B cell (primary cell): ENCODE measurements around the gene AAK1. TPM values are rescaled to one million over a fixed set of nuclear protein-coding genes. Genes with fewer than 3 reads are reported as not detected.

ENCODE experiments used
- ATAC-seq: fragments of 200-7000 bp; cut with Tn5 transposase; one replicate; pipeline ENCODE4 v1.10.0; 2021; ENCODE audit warnings: low read depth, mild to moderate bottlenecking, moderate number of reproducible peaks, moderate library complexity
- CTCF ChIA-PET: fragments of 350-600 bp; sonication (Branson Sonifier 250); formaldehyde crosslinking; loops from one replicate; lab custom pipeline; 2021; ENCODE audit warnings: antibody characterized with exemption, inconsistent platforms; lab: Charles Lee
- POLR2A ChIA-PET: fragments of 350-600 bp; sonication (Branson Sonifier 250); formaldehyde crosslinking; loops from one replicate; lab custom pipeline; 2021; ENCODE audit warnings: antibody characterized with exemption; lab: Charles Lee
- DNase-seq: peaks from one replicate; pipeline ENCODE4 v3.0.0; 2013
- H2AFZ ChIP-seq: 2 replicates; pipeline ENCODE4 v1.6.1; 2012; ENCODE audit warnings: mild to moderate bottlenecking, low read depth, low read length; ENCODE audit not compliant: insufficient read depth, poor library complexity, severe bottlenecking
- H3K27ac ChIP-seq, 2 donors: 1 replicate in 1 of 2; 2 replicates in 1 of 2; pipeline ENCODE4 v1.5.1; 2012 to 2013; ENCODE audit warnings: low read length in 2 of 2, mild to moderate bottlenecking in 2 of 2, moderate library complexity in 1 of 2
- H3K27me3 ChIP-seq, 4 experiments: fragments of 200-600 bp in 1 of 4; sonication (generic) in 1 of 4; replicated peaks in 1 of 4; 1 replicate in 2 of 4; 2 replicates in 2 of 4; pipeline versions ENCODE4 v1.6.1 to v1.7.0; 2013 to 2016; ENCODE audit warnings: low read length in 3 of 4, mild to moderate bottlenecking in 2 of 4, mixed read lengths in 1 of 4, moderate library complexity in 1 of 4; ENCODE audit not compliant: insufficient read depth in 4 of 4, control insufficient read depth in 3 of 4; ENCODE audit errors: control extremely low read depth in 1 of 4
- H3K36me3 ChIP-seq, 2 experiments: replicated peaks in 1 of 2; 1 replicate in 1 of 2; 2 replicates in 1 of 2; pipeline versions ENCODE4 v1.6.1 to v1.7.1; 2013; ENCODE audit warnings: low read length in 1 of 2; ENCODE audit not compliant: insufficient read depth in 2 of 2, control insufficient read depth in 1 of 2; ENCODE audit errors: control extremely low read depth in 1 of 2, extremely low read depth in 1 of 2
- H3K4me1 ChIP-seq, 2 donors: fragments of 200-600 bp in 1 of 2; sonication (generic) in 1 of 2; 1 replicate in 1 of 2; 2 replicates in 1 of 2; pipeline versions ENCODE4 v1.5.1 to v1.6.1; 2013 to 2017; ENCODE audit warnings: low read length in 2 of 2; ENCODE audit not compliant: control insufficient read depth in 2 of 2, insufficient read depth in 2 of 2
- H3K4me2 ChIP-seq: replicated peaks from 2 replicates; pipeline ENCODE3; 2012; ENCODE audit warnings: mild to moderate bottlenecking, low read depth, low read length; ENCODE audit not compliant: poor library complexity, severe bottlenecking
- H3K4me3 ChIP-seq, 5 experiments: fragments of 200-600 bp in 1 of 5; sonication (generic) in 1 of 5; 1 replicate in 3 of 5; 2 replicates in 2 of 5; pipeline versions ENCODE4 v1.5.1 to v1.7.0; 2011 to 2016; ENCODE audit warnings: low read length in 4 of 5, mild to moderate bottlenecking in 4 of 5, low read depth in 2 of 5, control low read depth in 1 of 5, moderate library complexity in 1 of 5; ENCODE audit not compliant: insufficient read depth in 1 of 5; ENCODE audit errors: control extremely low read depth in 1 of 5, extremely low read depth in 1 of 5
- H3K79me2 ChIP-seq: fragments of 200-600 bp; sonication (generic); one replicate; pipeline ENCODE4 v1.6.0; 2016; ENCODE audit warnings: low read length; ENCODE audit not compliant: control insufficient read depth, insufficient read depth
- H3K9ac ChIP-seq: fragments of 200-600 bp; sonication (generic); 2 replicates; pipeline ENCODE4 v1.6.1; 2017; ENCODE audit warnings: mild to moderate bottlenecking, low read length, moderate library complexity
- H3K9me3 ChIP-seq, 3 donors: one replicate each; pipeline versions ENCODE4 v1.6.1 to v1.7.1; 2013; ENCODE audit warnings: low read length in 2 of 3; ENCODE audit not compliant: control insufficient read depth in 2 of 3, insufficient read depth in 1 of 3; ENCODE audit errors: control extremely low read depth in 1 of 3
- H4K20me1 ChIP-seq: 2 replicates; pipeline ENCODE4 v1.6.0; 2012; ENCODE audit warnings: mild to moderate bottlenecking, low read length; ENCODE audit not compliant: insufficient read depth, control insufficient read depth, poor library complexity, severe bottlenecking
- H3K27ac Mint-ChIP-seq: one replicate; pipeline ENCODE4 v1.8.0; 2021; ENCODE audit warnings: mixed read lengths
- H3K27me3 Mint-ChIP-seq: one replicate; pipeline ENCODE4 v1.8.0; 2021; ENCODE audit warnings: mixed read lengths
- H3K4me1 Mint-ChIP-seq: one replicate; pipeline ENCODE4 v1.8.0; 2021; ENCODE audit warnings: mixed read lengths
- H3K4me3 Mint-ChIP-seq: one replicate; pipeline ENCODE4 v1.8.0; 2021; ENCODE audit warnings: mixed read lengths
- H3K9me3 Mint-ChIP-seq: one replicate; pipeline ENCODE4 v1.8.0; 2022; ENCODE audit warnings: mixed read lengths; ENCODE audit not compliant: insufficient read depth
- EZH2 ChIP-seq: IDR thresholded peaks from 2 replicates; pipeline ENCODE4 v1.6.1; 2012; ENCODE audit warnings: borderline replicate concordance, low read depth, mild to moderate bottlenecking, moderate library complexity, low read length; ENCODE audit not compliant: insufficient read depth, poor library complexity, severe bottlenecking
- WGBS: methylation state at CpG from one replicate; pipeline ENCODE4 v1.1.5; 2013; ENCODE audit warnings: missing lambda C conversion rate; ENCODE audit not compliant: insufficient coverage; 5-methylcytosine and 5-hydroxymethylcytosine counted together
- intact Hi-C: fragments of 100-400 bp; cut with micrococcal nuclease; formaldehyde crosslinking; loops from one replicate; pipeline ENCODE4 v1.10.0; 2022
- polyA plus RNA-seq: library from polyadenylated mRNA; depleted of rRNA; stranded (reverse); fragments of >200 nt; gene quantifications from 2 replicates; pipeline ENCODE4 v1.2.3, GENCODE V29; 2012
- total RNA-seq, 2 donors: library from RNA; stranded (reverse); fragments of 120-200 nt in 1 of 2; gene quantifications; 1 replicate in 1 of 2; 2 replicates in 1 of 2; pipeline versions ENCODE4 v1.2.3 to v1.2.4, GENCODE V29; 2013 to 2022
- TF ChIP-seq, protein P1 (sequence below): fragments of 200-600 bp; IDR thresholded peaks from one replicate; pipeline ENCODE4 v1.8.0; 2022; ENCODE audit warnings: antibody characterized with exemption, mild to moderate bottlenecking

Gene AAK1
- total and polyA plus RNA-seq, 2 donors (not counting 1 experiment from before 2014, with no cell fraction given): 2.4 to 7.2 TPM

DNA sequence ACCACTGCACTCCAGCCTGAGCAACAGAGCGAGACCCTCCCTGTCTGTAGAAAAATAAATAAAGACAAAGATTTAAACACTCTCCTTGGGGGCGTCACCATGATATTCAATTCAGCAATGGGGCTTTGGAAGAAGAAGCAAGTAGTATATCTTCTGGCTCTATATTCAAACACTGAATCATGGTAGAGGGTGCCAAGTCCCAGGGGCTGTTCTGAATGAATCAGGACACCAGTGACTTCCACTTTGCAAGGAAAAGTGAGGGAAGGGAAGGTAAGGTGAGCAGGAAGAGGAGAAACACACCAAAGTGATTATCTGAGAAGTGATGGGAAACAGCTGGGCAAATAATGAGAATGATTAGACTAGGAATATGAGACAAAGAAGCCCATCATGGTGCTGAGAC is 80.5 kb downstream of the AAK1 start:
- H3K4me1 Mint-ChIP-seq: no peaks in the 10 kb centered on the region
- no peak overlapping the region for H3K27ac Mint-ChIP-seq
- DNase-seq: no peak
- H2AFZ ChIP-seq: no peak overlapping the region
- WGBS: no CpG with 5 or more reads among the region's 2 CpGs
- no peak overlapping the region for H3K4me2 ChIP-seq
- no peaks in the 10 kb centered on the region for H3K79me2 ChIP-seq
- no peak overlapping the region for H3K9ac ChIP-seq
- ChIA-PET POLR2A (no interaction called here), CTCF (interaction anchor here (0.9 to 3.1 kb wide), 5 partner anchors 9 to 235 kb away, joined by 3 to 15 read pairs (median 3); partner anchors contain the start of gene NFU1)
- ATAC-seq: no peak
- TF ChIP-seq EZH2: no peak
- TF ChIP-seq, protein P1, sequence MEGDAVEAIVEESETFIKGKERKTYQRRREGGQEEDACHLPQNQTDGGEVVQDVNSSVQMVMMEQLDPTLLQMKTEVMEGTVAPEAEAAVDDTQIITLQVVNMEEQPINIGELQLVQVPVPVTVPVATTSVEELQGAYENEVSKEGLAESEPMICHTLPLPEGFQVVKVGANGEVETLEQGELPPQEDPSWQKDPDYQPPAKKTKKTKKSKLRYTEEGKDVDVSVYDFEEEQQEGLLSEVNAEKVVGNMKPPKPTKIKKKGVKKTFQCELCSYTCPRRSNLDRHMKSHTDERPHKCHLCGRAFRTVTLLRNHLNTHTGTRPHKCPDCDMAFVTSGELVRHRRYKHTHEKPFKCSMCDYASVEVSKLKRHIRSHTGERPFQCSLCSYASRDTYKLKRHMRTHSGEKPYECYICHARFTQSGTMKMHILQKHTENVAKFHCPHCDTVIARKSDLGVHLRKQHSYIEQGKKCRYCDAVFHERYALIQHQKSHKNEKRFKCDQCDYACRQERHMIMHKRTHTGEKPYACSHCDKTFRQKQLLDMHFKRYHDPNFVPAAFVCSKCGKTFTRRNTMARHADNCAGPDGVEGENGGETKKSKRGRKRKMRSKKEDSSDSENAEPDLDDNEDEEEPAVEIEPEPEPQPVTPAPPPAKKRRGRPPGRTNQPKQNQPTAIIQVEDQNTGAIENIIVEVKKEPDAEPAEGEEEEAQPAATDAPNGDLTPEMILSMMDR: no peak
- no peak overlapping the region for H3K4me3 ChIP-seq
- H3K27me3 Mint-ChIP-seq: peaks cover 21% of the 10 kb centered on the region
- peaks cover 0 to 6% (median 4%) of the 10 kb centered on the region in 4 experiments for H3K27me3 ChIP-seq
- no peaks in the 10 kb centered on the region for H4K20me1 ChIP-seq
- H3K4me1 ChIP-seq: peaks cover 0 to 3% of the 10 kb centered on the region in 2 donors
- no peaks in the 10 kb centered on the region for H3K9me3 Mint-ChIP-seq
- intact Hi-C loops: loop anchor here (10.0 kb wide), 1 partner anchor 178 kb away; the partner anchor contains the start of gene GFPT1
- H3K9me3 ChIP-seq: no peaks in the 10 kb centered on the region
- H3K4me3 Mint-ChIP-seq: no peak overlapping the region
- H3K36me3 ChIP-seq: no peaks in the 10 kb centered on the region
- H3K27ac ChIP-seq: no peak overlapping the region

DNA sequence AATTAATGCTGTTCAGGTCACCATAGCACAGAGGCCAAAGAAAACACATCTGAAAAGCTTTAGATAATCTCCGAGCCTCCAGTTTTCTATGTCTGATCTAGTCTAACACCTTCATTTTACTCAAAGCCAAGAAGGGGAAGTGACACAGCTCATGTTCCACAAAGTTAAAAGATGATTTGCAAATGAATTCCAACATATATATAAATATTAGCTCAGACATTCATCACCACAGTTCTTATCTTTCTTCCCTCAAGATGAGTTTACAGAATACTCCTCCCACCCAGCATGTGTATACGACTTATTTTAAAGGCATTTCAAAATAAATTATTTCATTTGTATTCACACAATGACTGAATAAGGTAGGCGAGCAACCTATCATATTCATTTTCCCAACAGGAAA is 82.4 kb downstream of the AAK1 start:
- Histone ChIP-seq H2AFZ (no peak overlapping the region), H3K9ac (no peak overlapping the region), H3K36me3 (no peaks in the 10 kb centered on the region), H3K9me3 (no peaks in the 10 kb centered on the region), H3K4me1 (peaks cover 0 to 3% of the 10 kb centered on the region in 2 donors), H3K4me3 (no peak overlapping the region), H4K20me1 (no peaks in the 10 kb centered on the region), H3K4me2 (no peak overlapping the region), H3K27ac (no peak overlapping the region), H3K79me2 (no peaks in the 10 kb centered on the region), H3K27me3 (peaks cover 0 to 6% (median 4%) of the 10 kb centered on the region in 4 experiments)
- H3K4me3 Mint-ChIP-seq: no peak overlapping the region
- H3K4me1 Mint-ChIP-seq: no peaks in the 10 kb centered on the region
- intact Hi-C loops: loop anchor here (2.0 to 10.0 kb wide), 2 partner anchors 124 to 176 kb away; partner anchors contain the start of genes GFPT1 and NFU1
- ChIA-PET CTCF (interaction anchor here (0.7 to 2.5 kb wide), 14 partner anchors 9 to 277 kb away, joined by 3 to 28 read pairs (median 3); partner anchors contain the start of gene AAK1), POLR2A (no interaction called here)
- H3K27ac Mint-ChIP-seq: no peak overlapping the region
- H3K9me3 Mint-ChIP-seq: no peaks in the 10 kb centered on the region
- peaks cover 21% of the 10 kb centered on the region for H3K27me3 Mint-ChIP-seq
- ATAC-seq (no peak), DNase-seq (no peak)
- TF ChIP-seq, protein P1: no peak
- no peak for TF ChIP-seq EZH2
- WGBS: no CpG with 5 or more reads among the region's 3 CpGs
